NCI-H345 treated with DMSO at 0.1 percent for 48 hours (cell line): ENCODE results near the gene AKR1C4.
"Not testable (repeated sequence)": the region's sequence is repeated elsewhere in the genome, so short reads cannot be mapped to it uniquely, and the experiment has no call there.

Experiments
- DNase-seq: peaks from one replicate; lab custom pipeline; 2025; ENCODE audit not compliant: unreplicated experiment; lab: John Stamatoyannopoulos, UW

Gene AKR1C4

GRCh38 chr10:5199398-5199797, 2.8 kb downstream of the AKR1C4 start:
- no peak for DNase-seq

GRCh38 chr10:5206799-5207198, 10.2 kb downstream of the AKR1C4 start:
- no peak for DNase-seq

GRCh38 chr10:5209776-5210175, 13.1 kb downstream of the AKR1C4 start:
- not testable (repeated sequence) for DNase-seq

GRCh38 chr10:5210261-5210660, 13.6 kb downstream of the AKR1C4 start:
- DNase-seq: not testable (repeated sequence)

GRCh38 chr10:5211696-5212536, 15.3 kb downstream of the AKR1C4 start:
- DNase-seq: no peak

- no peak for DNase-seq
Measured at GRCh38 chr10:5216801-5217200, 20.2 kb downstream of the AKR1C4 start.

GRCh38 chr10:5219262-5219661, 22.6 kb downstream of the AKR1C4 start:
- DNase-seq: no peak

- not testable (repeated sequence) for DNase-seq
Measured at GRCh38 chr10:5222942-5223341, 26.3 kb downstream of the AKR1C4 start.

- DNase-seq: no peak
Measured at GRCh38 chr10:5229019-5229418, 32.4 kb downstream of the AKR1C4 start.

GRCh38 chr10:5233324-5233723, 36.7 kb downstream of the AKR1C4 start:
- no peak for DNase-seq

GRCh38 chr10:5234106-5234860, 37.6 kb downstream of the AKR1C4 start:
- no peak for DNase-seq

GRCh38 chr10:5237541-5237940, 40.9 kb downstream of the AKR1C4 start:
- DNase-seq: not testable (repeated sequence)

- no peak for DNase-seq
Measured at GRCh38 chr10:5242585-5242984, 45.9 kb downstream of the AKR1C4 start.

GRCh38 chr10:5243521-5243987, 46.9 kb downstream of the AKR1C4 start:
- DNase-seq: no peak

GRCh38 chr10:5252177-5253037, 55.8 kb downstream of the AKR1C4 start:
- no peak for DNase-seq

- DNase-seq: no peak
Measured at GRCh38 chr10:5254488-5254887, 57.9 kb downstream of the AKR1C4 start.

- not testable (repeated sequence) for DNase-seq
Measured at GRCh38 chr10:5257768-5258167, 61.1 kb downstream of the AKR1C4 start.

- no peak for DNase-seq
Measured at GRCh38 chr10:5259132-5259951, 62.7 kb downstream of the AKR1C4 start.

- no peak for DNase-seq
Measured at GRCh38 chr10:5259952-5260578, 63.4 kb downstream of the AKR1C4 start.

GRCh38 chr10:5260828-5261227, 64.2 kb downstream of the AKR1C4 start:
- DNase-seq: no peak
